A204.1 (cell line): ENCODE measurements around the gene RAD17.
"Not testable (repeated sequence)": the region's sequence is repeated elsewhere in the genome, so short reads cannot be mapped to it uniquely, and the experiment has no call there.

Source experiments
- FAIRE-seq: peaks from 2 replicates; lab custom pipeline; 2012; peaks lifted over from hg19 to GRCh38; lab: Jason Lieb, UNC

Gene RAD17, protein sequence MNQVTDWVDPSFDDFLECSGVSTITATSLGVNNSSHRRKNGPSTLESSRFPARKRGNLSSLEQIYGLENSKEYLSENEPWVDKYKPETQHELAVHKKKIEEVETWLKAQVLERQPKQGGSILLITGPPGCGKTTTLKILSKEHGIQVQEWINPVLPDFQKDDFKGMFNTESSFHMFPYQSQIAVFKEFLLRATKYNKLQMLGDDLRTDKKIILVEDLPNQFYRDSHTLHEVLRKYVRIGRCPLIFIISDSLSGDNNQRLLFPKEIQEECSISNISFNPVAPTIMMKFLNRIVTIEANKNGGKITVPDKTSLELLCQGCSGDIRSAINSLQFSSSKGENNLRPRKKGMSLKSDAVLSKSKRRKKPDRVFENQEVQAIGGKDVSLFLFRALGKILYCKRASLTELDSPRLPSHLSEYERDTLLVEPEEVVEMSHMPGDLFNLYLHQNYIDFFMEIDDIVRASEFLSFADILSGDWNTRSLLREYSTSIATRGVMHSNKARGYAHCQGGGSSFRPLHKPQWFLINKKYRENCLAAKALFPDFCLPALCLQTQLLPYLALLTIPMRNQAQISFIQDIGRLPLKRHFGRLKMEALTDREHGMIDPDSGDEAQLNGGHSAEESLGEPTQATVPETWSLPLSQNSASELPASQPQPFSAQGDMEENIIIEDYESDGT

GRCh38 chr5:69369340-69370121 is at the start of gene RAD17, which contains the start of the genes AK6 and TAF9:
Gene RAD17 (plus strand): TSS chr5:69369818. CDS start chr5:69372209, 2,391 bp downstream.
Gene AK6 (minus strand): TSS chr5:69369520. CDS start chr5:69369490, 30 bp downstream.
Gene TAF9 (minus strand): TSS chr5:69369520. CDS start chr5:69365737, 3,783 bp downstream.
- FAIRE-seq: no peak

DNA sequence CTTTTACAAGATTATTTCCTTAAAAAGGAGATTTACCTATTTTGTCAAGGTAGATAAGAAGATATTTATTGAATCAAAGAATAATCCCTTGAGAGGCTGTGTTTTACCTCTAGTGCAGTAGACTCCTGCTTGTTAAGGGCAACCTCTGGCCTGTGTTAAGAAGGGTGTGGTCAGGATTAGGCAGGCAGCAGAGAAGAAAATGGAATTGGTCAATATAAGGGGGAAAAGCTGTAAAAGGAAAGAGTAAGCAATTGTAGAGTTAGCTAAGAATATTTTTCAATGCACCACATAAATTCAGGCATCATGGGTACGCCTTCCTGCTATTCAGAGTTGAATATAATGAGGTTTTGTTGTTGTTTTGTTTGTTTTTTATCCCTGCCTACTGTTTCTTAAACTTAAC is 43.3 kb upstream of the RAD17 start:
- FAIRE-seq: no peak

- no peak for FAIRE-seq
These were observed 39.6 kb upstream of the RAD17 start for GRCh38 chr5:69329905-69330489.

GRCh38 chr5:69331528-69332445 is 37.8 kb upstream of the RAD17 start:
- no peak for FAIRE-seq

DNA sequence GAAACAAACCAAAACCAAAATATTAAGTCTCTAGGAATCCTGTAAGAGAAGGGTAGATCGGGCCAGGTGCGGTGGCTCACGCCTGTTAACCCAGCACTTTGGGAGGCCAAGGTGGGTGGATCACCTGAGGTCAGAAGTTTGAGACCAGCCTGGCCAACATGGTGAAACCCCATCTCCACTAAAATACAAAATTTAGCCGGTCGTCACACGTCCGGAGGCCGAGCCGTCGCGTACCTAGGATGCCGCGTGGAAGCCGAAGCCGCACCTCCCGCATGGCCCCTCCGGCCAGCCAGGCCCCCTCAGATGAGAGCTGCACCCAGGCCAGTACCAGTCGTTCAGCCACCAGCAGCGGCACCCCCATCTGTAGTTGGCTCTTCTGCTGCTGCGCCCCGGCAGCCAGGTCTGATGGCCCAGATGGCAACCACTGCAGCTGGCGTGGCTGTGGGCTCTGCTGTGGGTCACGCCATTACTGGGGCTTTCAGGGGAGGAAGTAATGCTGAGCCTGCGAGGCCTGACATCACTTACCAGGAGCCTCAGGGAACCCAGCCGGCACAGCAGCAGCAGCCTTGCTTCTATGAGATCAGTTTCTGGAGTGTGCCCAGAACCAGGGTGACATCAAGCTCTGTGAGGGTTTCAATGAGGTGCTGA is 35.8 kb upstream of the RAD17 start:
- FAIRE-seq: not testable (repeated sequence)

DNA sequence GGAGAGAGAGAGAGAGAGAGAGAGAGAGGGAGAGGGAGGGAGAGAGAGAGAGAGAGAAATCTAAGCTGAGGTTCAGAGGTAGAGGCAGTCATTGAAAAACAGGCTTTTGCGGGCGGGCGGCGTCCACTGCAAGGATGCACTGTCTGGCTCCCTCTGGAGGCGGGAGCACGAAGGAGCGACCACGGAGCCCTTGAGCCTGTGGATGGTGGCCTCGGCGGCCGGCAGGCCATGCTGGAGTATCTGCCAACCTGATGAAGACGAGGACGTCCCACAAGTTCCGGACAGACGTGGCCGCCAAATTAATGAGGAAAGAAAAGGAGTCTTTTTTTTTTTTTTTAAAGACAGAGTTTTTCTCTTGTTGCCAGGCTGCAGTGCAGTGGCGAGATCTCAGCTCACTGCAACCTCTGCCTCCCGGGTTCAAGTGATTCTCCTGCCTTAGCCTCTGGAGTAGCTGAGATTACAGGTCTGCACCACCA is 34.8 kb upstream of the RAD17 start:
- FAIRE-seq: no peak

DNA sequence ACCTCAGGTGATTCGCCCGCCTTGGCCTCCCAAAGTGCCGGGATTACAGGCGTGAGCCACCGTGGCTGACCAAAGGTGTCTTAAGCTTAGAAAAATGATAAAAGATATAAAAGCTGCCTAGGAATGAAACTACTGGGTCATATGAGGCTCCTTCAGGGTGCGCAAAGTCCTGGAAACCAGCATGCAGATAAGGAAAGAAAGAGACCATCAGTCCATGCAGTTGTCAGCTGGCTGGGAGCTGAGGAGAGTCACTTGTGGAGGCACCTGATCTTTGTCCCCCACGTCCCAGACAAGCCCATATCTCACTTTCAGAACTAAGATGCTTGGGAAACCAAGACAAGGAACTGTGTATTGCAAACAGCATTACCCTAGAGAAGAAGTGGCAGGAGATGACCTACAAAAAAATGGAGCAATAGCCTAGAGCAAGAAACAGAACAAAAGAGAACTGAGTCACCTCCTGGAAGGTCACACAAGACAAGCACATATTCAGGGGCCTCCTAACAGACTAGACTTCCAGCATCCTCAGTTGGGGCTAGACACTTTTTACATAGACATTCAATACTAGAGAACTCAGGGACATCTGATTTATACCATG is 34.2 kb upstream of the RAD17 start:
- no peak for FAIRE-seq

GRCh38 chr5:69341520-69342161 is 28.0 kb upstream of the RAD17 start:
- FAIRE-seq: no peak

DNA sequence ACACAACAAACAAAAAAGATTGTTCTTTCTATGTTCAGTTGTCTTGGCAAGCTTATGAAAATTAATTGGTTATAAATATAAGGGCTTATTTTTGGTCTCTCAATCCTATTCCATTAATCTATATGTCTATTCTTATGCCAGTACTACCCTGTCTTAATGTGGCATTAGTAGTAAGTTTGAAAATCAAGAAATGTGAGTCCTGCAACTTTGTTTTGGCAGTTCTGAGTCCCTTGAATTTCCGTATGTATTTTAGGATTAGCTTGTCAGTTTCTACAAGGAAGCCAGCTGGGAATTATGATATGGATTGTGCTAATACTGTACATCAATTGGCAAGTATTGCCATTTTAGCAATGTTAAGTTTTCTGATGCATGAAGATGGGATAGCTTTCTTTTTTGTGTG is 26.5 kb upstream of the RAD17 start:
- FAIRE-seq: no peak

- FAIRE-seq: peak; percentile 37
These were observed 19.0 kb upstream of the RAD17 start for GRCh38 chr5:69350664-69351063.

DNA sequence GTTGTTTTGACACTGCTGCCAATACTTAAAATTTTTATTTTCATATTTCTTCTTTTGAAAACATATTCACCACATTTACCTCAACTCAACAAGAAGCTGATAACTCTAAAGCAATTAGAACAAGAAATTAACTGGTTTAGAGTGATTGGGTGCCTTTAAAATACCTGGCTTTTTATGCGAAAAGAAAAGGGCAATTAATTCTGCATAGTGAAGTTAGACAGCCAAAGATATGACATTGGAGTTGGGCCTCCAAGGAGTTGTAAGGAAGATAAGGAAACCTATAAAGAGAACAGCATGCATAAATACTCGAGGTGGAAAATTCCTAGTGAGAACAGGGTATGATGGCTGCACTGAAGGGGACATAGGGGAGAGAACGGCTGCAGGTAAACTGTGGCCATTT is 9.9 kb upstream of the RAD17 start:
- no peak for FAIRE-seq

GRCh38 chr5:69360442-69360841 is 9.2 kb upstream of the RAD17 start:
- no peak for FAIRE-seq

DNA sequence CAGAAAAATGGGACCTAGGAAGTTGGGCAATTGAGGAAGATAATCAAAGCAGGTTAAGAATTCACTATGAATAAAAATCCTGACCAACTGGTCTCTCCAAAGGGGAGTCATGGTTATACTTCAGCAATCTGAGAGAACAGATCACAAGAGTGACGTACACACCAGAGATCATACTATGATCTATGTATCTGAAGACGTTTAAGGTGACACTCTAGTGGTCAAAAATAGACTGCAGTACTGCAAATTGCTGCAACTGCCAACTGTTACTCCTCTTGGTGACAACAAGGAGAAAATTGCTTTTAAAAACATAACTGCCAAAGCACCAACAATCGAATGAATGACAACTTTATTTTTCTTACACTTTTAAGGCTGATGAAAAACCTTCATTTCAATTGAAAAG is 5.2 kb upstream of the RAD17 start:
- no peak for FAIRE-seq

DNA sequence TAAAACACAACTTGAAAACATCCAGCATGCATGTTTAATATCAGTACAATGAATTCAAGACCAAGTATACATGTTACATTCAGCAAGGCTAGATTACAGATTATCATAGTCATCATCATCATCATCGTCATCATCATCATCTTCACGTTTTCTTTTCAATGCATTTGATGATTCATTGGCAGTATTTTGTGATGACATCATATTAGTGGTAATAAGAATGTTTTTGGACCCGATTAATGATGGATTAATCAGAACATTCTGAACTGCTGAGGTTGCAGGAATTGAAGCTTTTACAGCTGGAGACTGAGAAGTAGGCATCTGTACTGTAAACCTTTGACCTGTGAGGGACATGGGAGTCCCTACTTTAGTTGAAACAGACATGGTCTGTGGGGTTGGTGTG is 4.8 kb upstream of the RAD17 start:
- no peak for FAIRE-seq

- peak; percentile 79 for FAIRE-seq
These were observed 1.8 kb upstream of the RAD17 start for GRCh38 chr5:69367697-69368279.

DNA sequence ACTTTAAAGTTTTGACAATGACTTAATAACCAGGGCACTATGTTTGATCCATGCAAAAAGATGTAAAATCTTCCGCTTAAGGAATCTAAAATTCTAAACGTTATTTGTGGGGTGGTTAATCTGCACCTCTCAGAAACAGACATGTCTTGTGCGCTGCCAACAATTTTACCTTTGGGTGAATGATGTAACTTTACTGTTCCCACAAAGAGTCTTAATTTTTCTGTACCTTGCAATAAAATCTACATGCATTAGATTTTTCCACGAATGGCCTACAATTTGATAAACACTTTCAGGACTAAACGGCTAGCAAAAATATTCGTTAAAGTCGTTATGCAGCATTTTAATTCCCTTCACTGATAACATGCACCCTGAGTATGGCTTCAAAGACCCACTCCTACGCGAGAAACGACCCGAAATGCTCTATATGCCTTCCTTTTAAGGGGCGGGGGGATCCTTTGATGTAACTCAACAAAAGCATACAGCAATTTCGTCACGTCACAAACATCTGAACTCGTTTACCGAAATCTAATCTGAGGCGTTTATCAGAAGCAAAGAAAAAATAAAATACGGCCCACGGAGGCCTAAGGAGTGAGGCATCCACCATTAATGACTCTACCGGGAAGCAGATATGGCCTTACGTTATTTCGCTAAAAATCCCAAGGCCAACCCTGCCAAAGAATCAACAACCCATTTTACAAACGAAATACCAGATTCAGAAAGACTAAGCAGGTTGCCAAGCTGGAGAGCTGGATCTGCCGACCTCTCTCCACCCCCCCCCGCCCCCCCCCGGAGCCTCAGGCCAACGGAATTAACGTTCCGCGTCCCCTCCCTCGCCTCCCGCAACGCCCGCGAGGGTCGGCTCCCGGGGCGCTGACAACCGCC is 919 bp upstream of the RAD17 start:
- FAIRE-seq: peak; percentile 78

DNA sequence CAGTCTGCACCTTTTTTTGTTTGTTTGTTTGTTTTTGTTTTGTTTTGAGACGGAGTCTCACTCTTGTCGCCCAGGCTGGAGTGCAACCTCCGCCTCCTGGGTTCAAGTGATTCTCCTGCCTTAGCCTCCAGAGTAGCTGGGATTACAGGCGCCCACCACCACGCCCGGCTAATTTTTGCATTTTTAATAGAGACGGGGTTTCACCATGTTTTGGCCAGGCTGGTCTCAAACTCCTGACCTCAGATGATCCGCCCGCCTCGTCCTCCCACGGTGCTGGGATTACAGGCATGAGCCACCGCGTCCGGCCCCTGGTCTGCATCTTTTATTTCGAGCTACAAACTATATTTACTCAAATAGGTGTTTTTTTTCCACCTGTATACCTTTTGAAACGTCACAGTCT is 717 bp downstream of the RAD17 start:
- FAIRE-seq: not testable (repeated sequence)

DNA sequence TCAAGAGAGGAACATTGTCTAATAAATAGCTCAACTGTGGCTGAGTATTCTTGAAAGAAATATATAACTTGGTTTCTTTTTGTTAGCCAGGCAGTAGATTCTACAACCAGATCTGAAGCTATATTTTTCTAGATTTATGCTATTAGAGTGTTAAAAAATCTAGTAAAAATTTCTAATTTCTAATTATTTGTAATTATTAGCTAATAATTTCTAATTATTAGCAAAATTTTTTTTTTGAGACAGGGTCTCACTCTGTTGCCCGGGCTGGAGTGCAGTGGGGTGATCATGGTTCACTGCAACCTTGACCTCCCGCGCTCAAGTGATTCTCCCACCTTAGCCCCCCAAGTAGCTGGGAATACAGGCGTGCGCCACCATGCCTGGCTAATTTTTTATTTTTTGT is 2.8 kb downstream of the RAD17 start:
- FAIRE-seq: no peak
